Liver (tissue), 9 donors: ENCODE results near the gene OR52I2. TPM values are rescaled to one million over a fixed set of nuclear protein-coding genes. Genes with fewer than 3 reads are reported as not detected.

ENCODE experiments used
- DNase-seq: peaks from one replicate; pipeline ENCODE4 v3.0.0-alpha.2; 2017; ENCODE audit warnings: low spot score
- H3K27ac ChIP-seq, 2 donors: one replicate each; pipeline ENCODE4 v1.7.0; 2013; ENCODE audit warnings: inconsistent platforms in 2 of 2, low read length in 2 of 2, control low read depth in 1 of 2, low read depth in 1 of 2, mild to moderate bottlenecking in 1 of 2
- H3K27me3 ChIP-seq, 4 donors: one replicate each; pipeline versions ENCODE4 v1.6.1 to v1.7.0; 2013; ENCODE audit warnings: low read length in 3 of 4, inconsistent platforms in 1 of 4, mild to moderate bottlenecking in 1 of 4, moderate library complexity in 1 of 4; ENCODE audit not compliant: control insufficient read depth in 4 of 4, insufficient read depth in 4 of 4
- H3K36me3 ChIP-seq, 4 donors: one replicate each; pipeline versions ENCODE4 v1.6.1 to v1.7.0; 2013; ENCODE audit warnings: low read length in 3 of 4, mild to moderate bottlenecking in 3 of 4, low read depth in 1 of 4, moderate library complexity in 1 of 4; ENCODE audit not compliant: control insufficient read depth in 4 of 4, insufficient read depth in 3 of 4
- H3K4me1 ChIP-seq, 4 donors: one replicate each; pipeline versions ENCODE4 v1.6.1 to v1.7.0; 2013; ENCODE audit warnings: low read length in 3 of 4, mild to moderate bottlenecking in 3 of 4, moderate library complexity in 1 of 4; ENCODE audit not compliant: control insufficient read depth in 4 of 4, insufficient read depth in 4 of 4
- H3K4me3 ChIP-seq, 3 donors: one replicate each; pipeline versions ENCODE4 v1.6.1 to v1.7.0; 2013; ENCODE audit warnings: low read length in 3 of 3, control low read depth in 1 of 3, low read depth in 1 of 3, mild to moderate bottlenecking in 1 of 3
- H3K9ac ChIP-seq, 2 donors: one replicate each; pipeline ENCODE4 v1.7.0; 2013; ENCODE audit warnings: low read length in 2 of 2, mild to moderate bottlenecking in 2 of 2, moderate library complexity in 2 of 2, control low read depth in 1 of 2, low read depth in 1 of 2
- H3K9me3 ChIP-seq, 4 donors: one replicate each; pipeline versions ENCODE4 v1.6.1 to v1.7.0; 2013; ENCODE audit warnings: low read length in 3 of 4; ENCODE audit not compliant: control insufficient read depth in 4 of 4
- ATF3 ChIP-seq: IDR thresholded peaks from 2 replicates; pipeline ENCODE4 v1.6.1; 2016; ENCODE audit warnings: antibody characterized with exemption
- CTCF ChIP-seq: fragments of 150-350 bp; IDR thresholded peaks from 2 replicates; pipeline ENCODE4 v1.5.1; 2017; ENCODE audit warnings: improper control_type of control experiment, low read depth, low read length; ENCODE audit not compliant: missing input control
- EGR1 ChIP-seq, 2 donors: IDR thresholded peaks; 2 replicates each; pipeline ENCODE4 v1.6.1; 2016 to 2018; ENCODE audit warnings: antibody characterized with exemption in 2 of 2, low read depth in 2 of 2
- FOXA1 ChIP-seq: IDR thresholded peaks from 2 replicates; pipeline ENCODE4 v1.6.1; 2016; ENCODE audit warnings: antibody characterized with exemption
- FOXA2 ChIP-seq: IDR thresholded peaks from 2 replicates; pipeline ENCODE4 v1.6.1; 2016; ENCODE audit warnings: antibody characterized with exemption
- GABPA ChIP-seq, 2 donors: IDR thresholded peaks in 1 of 2; conservative IDR thresholded peaks in 1 of 2; 2 replicates each; pipeline ENCODE4 v1.6.1; 2016; ENCODE audit warnings: antibody characterized with exemption in 2 of 2, mild to moderate bottlenecking in 1 of 2, moderate library complexity in 1 of 2
- HNF4A ChIP-seq, 2 donors: conservative IDR thresholded peaks; 2 replicates each; pipeline ENCODE4 v1.6.1; 2016; ENCODE audit warnings: antibody characterized with exemption in 2 of 2, mild to moderate bottlenecking in 2 of 2
- HNF4G ChIP-seq: IDR thresholded peaks from 2 replicates; pipeline ENCODE4 v1.6.1; 2016; ENCODE audit warnings: antibody characterized with exemption
- JUND ChIP-seq, 2 donors: IDR thresholded peaks; 2 replicates each; pipeline ENCODE4 v1.6.1; 2016; ENCODE audit warnings: antibody characterized with exemption in 2 of 2
- MAX ChIP-seq: IDR thresholded peaks from 2 replicates; pipeline ENCODE4 v1.6.1; 2016; ENCODE audit warnings: antibody characterized with exemption
- NR2F2 ChIP-seq: IDR thresholded peaks from 2 replicates; pipeline ENCODE4 v1.6.1; 2016; ENCODE audit warnings: antibody characterized with exemption
- RAD21 ChIP-seq, 2 donors: IDR thresholded peaks; 2 replicates each; pipeline ENCODE4 v1.6.1; 2016; ENCODE audit warnings: antibody characterized with exemption in 2 of 2, mild to moderate bottlenecking in 2 of 2
- REST ChIP-seq: IDR thresholded peaks from 2 replicates; pipeline ENCODE4 v1.6.1; 2016; ENCODE audit warnings: antibody characterized with exemption, mild to moderate bottlenecking
- RXRA ChIP-seq, 2 donors: IDR thresholded peaks; 2 replicates each; pipeline ENCODE4 v1.6.1; 2017 to 2018; ENCODE audit warnings: antibody characterized with exemption in 2 of 2, mild to moderate bottlenecking in 1 of 2
- SP1 ChIP-seq: IDR thresholded peaks from 2 replicates; pipeline ENCODE4 v1.6.1; 2018; ENCODE audit warnings: antibody characterized with exemption, mild to moderate bottlenecking
- TAF1 ChIP-seq: conservative IDR thresholded peaks from 2 replicates; pipeline ENCODE4 v1.6.1; 2016; ENCODE audit warnings: antibody characterized with exemption, mild to moderate bottlenecking
- YY1 ChIP-seq: IDR thresholded peaks from 2 replicates; pipeline ENCODE4 v1.6.1; 2016; ENCODE audit warnings: antibody characterized with exemption, mild to moderate bottlenecking
- ZBTB33 ChIP-seq: IDR thresholded peaks from 2 replicates; pipeline ENCODE4 v1.6.1; 2016; ENCODE audit warnings: antibody characterized with exemption
- polyA plus RNA-seq, 2 donors: library from polyadenylated mRNA; stranded (reverse) in 1 of 2; unstranded in 1 of 2; fragments of 200-250 nt in 1 of 2; fragments of >200 nt in 1 of 2; fragmentation: Nextera tagmentation in 1 of 2; extraction: Ambion mirVana in 1 of 2; gene quantifications; one replicate each; pipeline versions ENCODE4 v1.2.1 to v1.2.3, GENCODE V29; 2013 to 2015
- total RNA-seq, 2 donors: library from RNA; depleted of rRNA; stranded (reverse); fragments of >200 nt; gene quantifications; one replicate each; pipeline ENCODE4 v1.2.3, GENCODE V29; 2014
- donor health status: healthy.
- donor health status: healthy.
- donor health status: healthy.
- donor health status: healthy.
- donor health status: healthy.

Gene OR52I2
- total RNA-seq, result under 1 TPM in 1 of 2 donors, not detected in 1; under 0.01 TPM
- not detected for polyA plus RNA-seq

GRCh38 chr11:4581443-4581842, at the start of gene OR52I2:
OR52I2 (plus strand) TSS chr11:4581743.
- Histone ChIP-seq H3K9me3 (no peaks in the 10 kb centered on the region), H3K4me3 (no peak within 1 kb of the TSS), H3K27ac (no peak within 1 kb of the TSS), H3K36me3 (no peaks in the 10 kb centered on the region), H3K27me3 (no peaks in the 10 kb centered on the region), H3K9ac (no peak within 1 kb of the TSS), H3K4me1 (no peaks in the 10 kb centered on the region)
- no peak for DNase-seq
- no peak for TF ChIP-seq FOXA2
- TF ChIP-seq RXRA (IDR thresholded peaks at IDR 0.05), result no peak
- TF ChIP-seq ATF3, result no peak
- TF ChIP-seq ZBTB33, result no peak
- TF ChIP-seq FOXA1, result no peak
- no peak for TF ChIP-seq YY1
- TF ChIP-seq GABPA (IDR thresholded peaks at IDR 0.05 in 1 of 2, conservative IDR thresholded peaks at IDR 0.05 in 1 of 2), result no peak
- no peak for TF ChIP-seq NR2F2
- TF ChIP-seq HNF4A (conservative IDR thresholded peaks at IDR 0.05), result no peak
- TF ChIP-seq REST, result no peak
- TF ChIP-seq RAD21 (IDR thresholded peaks at IDR 0.05), result no peak
- no peak for TF ChIP-seq TAF1
- TF ChIP-seq HNF4G, result no peak
- TF ChIP-seq MAX, result no peak
- no peak for TF ChIP-seq CTCF
- no peak for TF ChIP-seq JUND (IDR thresholded peaks at IDR 0.05)
- no peak for TF ChIP-seq SP1
- TF ChIP-seq EGR1 (IDR thresholded peaks at IDR 0.05; ENCODE audit: low read depth in 2 of 2), result no peak
